Skeletal muscle satellite cell (primary cell): Measurements from ENCODE around the gene PSMD1.

Source experiments
- H3K27me3 ChIP-seq: 2 replicates; pipeline ENCODE4 v1.7.0; 2013; ENCODE audit warnings: low read length; ENCODE audit not compliant: control insufficient read depth, insufficient read depth
- H3K36me3 ChIP-seq: 2 replicates; pipeline ENCODE4 v1.7.0; 2013; ENCODE audit warnings: mild to moderate bottlenecking, control low read depth, low read length; ENCODE audit not compliant: insufficient read depth
- H3K4me1 ChIP-seq: 2 replicates; pipeline ENCODE4 v1.7.0; 2013; ENCODE audit warnings: low read length; ENCODE audit not compliant: control insufficient read depth, insufficient read depth
- H3K4me2 ChIP-seq: 2 replicates; pipeline ENCODE4 v1.7.0; 2013; ENCODE audit warnings: mild to moderate bottlenecking, low read length
- H3K4me3 ChIP-seq: 2 replicates; pipeline ENCODE4 v1.7.0; 2013; ENCODE audit warnings: low read length
- H3K9ac ChIP-seq: 2 replicates; pipeline ENCODE4 v1.7.0; 2013; ENCODE audit warnings: mild to moderate bottlenecking, low read depth, low read length, moderate library complexity
- H3K9me3 ChIP-seq: replicated peaks from 2 replicates; pipeline ENCODE4 v1.7.0; 2013; ENCODE audit warnings: mild to moderate bottlenecking, control low read depth, low read length

PSMD1 gene

DNA sequence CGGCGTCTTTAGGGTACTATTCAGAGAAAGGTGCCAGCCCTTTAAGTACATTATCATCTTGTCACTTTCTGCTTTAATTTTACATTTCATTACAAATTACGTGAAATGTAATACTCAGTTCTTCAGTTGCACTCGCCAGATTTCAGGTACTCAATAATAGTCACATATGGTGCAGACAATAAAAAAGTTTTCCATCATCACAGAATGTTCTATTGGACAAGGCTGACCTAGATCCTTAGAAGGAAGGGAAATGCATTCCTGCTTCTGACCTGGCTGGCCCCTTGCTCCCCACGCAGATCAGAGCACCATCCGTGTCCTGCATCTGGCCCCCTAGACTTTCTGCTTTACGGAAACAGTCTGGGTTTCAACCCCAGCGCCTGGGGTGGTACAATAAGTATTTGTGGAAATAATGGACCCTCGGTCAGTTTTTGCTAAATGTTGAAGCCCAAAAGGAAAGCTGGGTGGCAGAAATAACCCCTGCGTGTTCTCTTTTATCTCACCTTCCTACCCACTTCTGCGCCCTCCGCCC, 20.0 kb upstream of the PSMD1 start:
- H3K36me3 ChIP-seq = no peaks in the 10 kb centered on the region
- H3K4me1 ChIP-seq = no peaks in the 10 kb centered on the region
- no peak overlapping the region for H3K4me3 ChIP-seq
- H3K27me3 ChIP-seq = peaks cover 81% of the 10 kb centered on the region
- H3K9me3 ChIP-seq = no peaks in the 10 kb centered on the region
- no peak overlapping the region for H3K9ac ChIP-seq
- H3K4me2 ChIP-seq = no peak overlapping the region

DNA sequence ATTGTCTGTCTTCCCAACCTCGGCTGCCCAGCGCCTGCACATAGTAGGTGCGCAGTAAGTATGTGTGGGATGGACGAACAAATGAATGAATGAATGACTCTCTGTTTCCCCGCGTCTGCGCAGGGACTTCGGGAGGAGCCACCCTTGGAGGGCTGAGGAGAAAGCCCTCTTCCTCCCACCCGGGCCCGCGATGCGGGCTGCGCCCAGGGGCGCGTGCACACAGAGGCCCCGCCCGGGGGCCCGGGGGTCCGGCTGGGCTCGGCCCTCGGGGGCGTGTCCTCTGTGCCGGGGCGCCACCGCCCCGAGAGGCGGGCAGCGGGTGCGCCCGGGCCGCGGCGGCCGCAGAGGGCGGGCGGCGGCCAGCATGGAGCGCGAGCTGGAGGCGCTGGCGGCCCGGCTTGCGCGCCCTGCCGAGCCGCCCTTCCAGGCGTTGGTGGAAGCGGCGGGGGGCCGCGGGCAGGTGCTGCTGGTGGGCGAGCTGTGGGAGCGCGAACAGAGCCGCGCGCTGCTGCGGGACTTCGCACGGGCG, 19.4 kb upstream of the PSMD1 start, which contains the start of gene C2orf72:
C2orf72 (plus strand) TSS at position 322 of the 529 bp plus-strand sequence; CDS start at position 365, 43 bp downstream.
- no peaks in the 10 kb centered on the region for H3K9me3 ChIP-seq
- H3K4me2 ChIP-seq = peak within 1 kb of the TSS; percentile 73
- H3K4me1 ChIP-seq = no peaks in the 10 kb centered on the region
- H3K36me3 ChIP-seq = no peaks in the 10 kb centered on the region
- H3K4me3 ChIP-seq = peak within 1 kb of the TSS; percentile 54
- H3K27me3 ChIP-seq = peaks cover 78% of the 10 kb centered on the region
- no peak within 1 kb of the TSS for H3K9ac ChIP-seq

DNA sequence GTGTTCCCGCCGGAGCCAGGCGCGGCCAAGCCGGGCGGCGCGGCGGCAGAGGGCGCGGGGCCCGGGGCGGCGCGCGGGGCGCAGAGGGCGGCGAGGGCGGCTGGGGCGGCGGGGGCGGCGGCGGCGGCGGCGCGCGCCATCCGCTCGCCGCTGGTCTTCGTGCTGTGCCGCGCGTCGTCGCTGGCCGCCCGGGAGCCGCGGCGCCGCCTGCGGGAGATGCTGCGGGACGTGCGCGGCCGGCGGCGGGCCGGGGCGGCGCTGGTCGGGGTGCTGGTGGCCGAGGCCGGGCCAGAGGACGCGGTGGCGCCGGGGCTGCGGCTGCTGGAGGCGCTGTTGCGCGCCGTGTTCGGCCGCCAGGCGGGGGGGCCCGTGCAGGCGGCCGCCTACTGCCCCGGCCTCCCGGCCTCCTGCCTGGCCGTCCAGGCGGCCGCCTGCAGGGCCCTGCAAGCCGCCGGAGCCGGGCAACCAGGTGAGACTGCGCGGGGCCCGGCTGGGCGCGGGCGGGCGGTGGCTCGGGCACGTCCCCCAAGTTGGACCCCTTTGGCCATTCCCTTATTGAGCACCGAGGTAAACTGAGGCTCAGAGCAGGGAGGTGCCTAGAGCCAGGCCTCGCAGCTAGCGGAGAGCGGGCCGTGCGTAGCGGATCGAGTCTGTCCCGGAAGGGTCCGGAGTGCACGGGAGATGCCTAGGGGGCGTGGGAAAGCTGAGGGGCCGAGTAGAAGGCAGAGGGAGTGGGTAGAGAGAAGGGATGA, 18.8 kb upstream of the PSMD1 start:
- Histone ChIP-seq H3K4me3 (peak overlapping the region; percentile 54), H3K36me3 (no peaks in the 10 kb centered on the region), H3K4me1 (no peaks in the 10 kb centered on the region), H3K4me2 (peak overlapping the region; percentile 73), H3K9ac (no peak overlapping the region), H3K9me3 (no peaks in the 10 kb centered on the region), H3K27me3 (peaks cover 72% of the 10 kb centered on the region)

DNA sequence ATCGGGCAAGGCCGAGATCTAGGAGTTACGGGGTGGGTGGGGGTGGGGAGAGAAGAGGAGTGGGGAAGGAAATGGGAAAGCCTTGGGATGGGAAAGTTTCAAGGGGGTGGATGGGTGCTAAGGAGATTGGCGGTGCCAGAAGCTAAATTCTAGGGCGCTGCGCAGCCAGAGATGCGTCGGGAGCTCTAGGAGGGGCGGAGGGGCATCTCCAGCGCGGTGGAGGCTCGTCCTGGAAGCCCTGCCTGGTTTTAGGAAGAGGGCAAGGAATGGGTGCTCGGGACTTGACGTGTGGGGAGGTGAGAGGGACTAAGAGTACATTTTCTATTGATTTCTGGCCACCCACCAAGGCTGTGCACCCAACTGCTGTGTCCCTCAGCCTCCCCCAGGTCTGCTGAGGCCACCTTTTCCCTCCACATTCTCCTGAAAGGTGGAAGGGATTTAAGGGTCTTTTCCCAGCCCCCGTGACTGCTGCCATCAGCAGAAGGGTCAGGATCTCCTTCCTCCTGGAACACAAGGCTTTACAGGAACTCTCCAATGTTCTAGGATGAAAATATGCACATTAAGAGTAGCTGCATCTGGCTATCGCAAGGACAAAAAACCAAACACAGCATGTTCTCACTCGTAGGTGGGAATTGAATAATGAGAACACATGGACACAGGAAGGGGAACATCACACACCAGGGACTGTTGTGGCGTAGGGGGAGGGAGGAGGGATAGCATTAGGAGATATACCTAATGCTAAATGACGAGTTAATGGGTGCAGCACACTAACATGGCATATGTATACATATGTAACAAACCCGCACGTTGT, 18.0 kb upstream of the PSMD1 start:
- H3K4me1 ChIP-seq = no peaks in the 10 kb centered on the region
- no peak overlapping the region for H3K4me3 ChIP-seq
- H3K27me3 ChIP-seq = peaks cover 65% of the 10 kb centered on the region
- H3K9me3 ChIP-seq = no peaks in the 10 kb centered on the region
- no peak overlapping the region for H3K4me2 ChIP-seq
- no peaks in the 10 kb centered on the region for H3K36me3 ChIP-seq
- no peak overlapping the region for H3K9ac ChIP-seq

GRCh38 chr2:231039294-231039664, 17.4 kb upstream of the PSMD1 start:
- H3K9me3 ChIP-seq = no peaks in the 10 kb centered on the region
- H3K36me3 ChIP-seq = no peaks in the 10 kb centered on the region
- H3K4me3 ChIP-seq = no peak overlapping the region
- no peak overlapping the region for H3K4me2 ChIP-seq
- no peak overlapping the region for H3K9ac ChIP-seq
- peaks cover 60% of the 10 kb centered on the region for H3K27me3 ChIP-seq
- no peaks in the 10 kb centered on the region for H3K4me1 ChIP-seq

DNA sequence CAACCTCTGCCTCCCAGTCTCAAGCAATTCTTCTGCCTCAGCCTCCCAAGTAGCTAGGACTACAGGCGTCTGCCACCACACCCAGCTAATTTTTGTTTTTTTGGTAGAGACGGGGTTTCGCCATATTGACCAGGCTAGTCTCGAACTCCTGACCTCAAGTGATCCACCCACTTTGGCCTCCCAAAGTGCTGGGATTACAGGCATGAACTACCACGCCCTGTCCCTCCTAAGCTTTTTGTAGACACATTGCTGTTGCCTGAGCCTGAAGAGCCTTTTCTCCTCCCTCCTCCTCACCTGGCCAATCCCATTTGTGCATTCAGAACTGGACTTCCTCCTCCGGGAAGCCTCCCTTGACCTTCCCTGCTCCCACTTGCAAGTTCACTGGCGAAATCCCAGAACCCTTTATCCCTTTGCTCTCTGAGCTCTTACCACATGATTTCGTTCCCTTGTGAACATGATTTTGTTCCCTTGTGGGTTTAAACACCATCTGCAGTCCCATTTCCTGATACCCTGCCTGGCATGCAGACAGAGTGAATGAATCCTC, 16.8 kb upstream of the PSMD1 start:
- no peaks in the 10 kb centered on the region for H3K36me3 ChIP-seq
- no peak overlapping the region for H3K9ac ChIP-seq
- H3K4me3 ChIP-seq = no peak overlapping the region
- peaks cover 55% of the 10 kb centered on the region for H3K27me3 ChIP-seq
- H3K9me3 ChIP-seq = no peaks in the 10 kb centered on the region
- no peak overlapping the region for H3K4me2 ChIP-seq
- H3K4me1 ChIP-seq = no peaks in the 10 kb centered on the region

- H3K4me3 ChIP-seq = no peak overlapping the region
- peaks cover 44% of the 10 kb centered on the region for H3K27me3 ChIP-seq
- no peaks in the 10 kb centered on the region for H3K9me3 ChIP-seq
- no peaks in the 10 kb centered on the region for H3K4me1 ChIP-seq
- H3K9ac ChIP-seq = no peak overlapping the region
- H3K36me3 ChIP-seq = no peaks in the 10 kb centered on the region
- no peak overlapping the region for H3K4me2 ChIP-seq
Measured at GRCh38 chr2:231041061-231041689, 15.5 kb upstream of the PSMD1 start.

- Histone ChIP-seq H3K4me3 (no peak overlapping the region), H3K9ac (no peak overlapping the region), H3K27me3 (peaks cover 47% of the 10 kb centered on the region), H3K36me3 (no peaks in the 10 kb centered on the region), H3K4me1 (no peaks in the 10 kb centered on the region), H3K4me2 (no peak overlapping the region), H3K9me3 (no peaks in the 10 kb centered on the region)
Measured at GRCh38 chr2:231043796-231044195, 12.9 kb upstream of the PSMD1 start.

GRCh38 chr2:231046916-231047273, 9.8 kb upstream of the PSMD1 start:
- Histone ChIP-seq H3K9ac (no peak overlapping the region), H3K27me3 (peaks cover 45% of the 10 kb centered on the region), H3K4me3 (no peak overlapping the region), H3K36me3 (no peaks in the 10 kb centered on the region), H3K9me3 (no peaks in the 10 kb centered on the region), H3K4me1 (no peaks in the 10 kb centered on the region), H3K4me2 (no peak overlapping the region)

DNA sequence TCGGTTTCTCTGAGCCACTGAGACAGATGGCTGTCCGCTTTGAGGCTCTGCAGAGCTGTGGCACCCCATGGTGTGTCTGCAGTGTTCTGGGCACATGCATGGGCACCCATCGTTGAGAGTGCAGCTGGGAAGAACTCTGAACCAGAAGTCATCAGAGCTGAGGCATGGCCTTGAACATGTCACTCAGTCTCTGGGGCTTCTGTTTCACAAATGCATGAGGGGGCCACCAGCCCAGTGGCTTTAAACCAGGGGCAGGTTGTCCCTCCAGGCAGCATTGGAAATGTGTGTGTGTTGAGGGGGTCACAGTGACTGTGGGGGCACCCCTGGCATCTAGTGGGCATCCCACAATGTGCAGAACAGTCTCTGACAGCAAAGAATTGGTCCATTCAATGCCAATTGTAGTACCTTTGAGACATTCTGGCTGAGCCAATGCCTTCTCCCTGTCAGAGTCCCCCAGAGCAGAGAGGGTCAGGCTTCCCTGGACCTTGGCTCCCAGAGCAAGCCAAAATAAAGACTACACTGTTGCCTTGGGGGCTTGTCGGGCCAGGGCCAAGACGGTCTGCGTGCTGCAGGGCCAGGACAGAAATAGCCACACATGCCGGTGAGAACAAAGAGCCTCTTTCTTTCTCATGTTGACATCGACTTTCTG, 9.3 kb upstream of the PSMD1 start:
- Histone ChIP-seq H3K4me2 (no peak overlapping the region), H3K36me3 (no peaks in the 10 kb centered on the region), H3K4me3 (no peak overlapping the region), H3K9ac (no peak overlapping the region), H3K4me1 (peaks cover 2% of the 10 kb centered on the region), H3K27me3 (peaks cover 45% of the 10 kb centered on the region), H3K9me3 (no peaks in the 10 kb centered on the region)
